Measurements from ENCODE around the gene CHST11. TPM values are rescaled to one million over a fixed set of nuclear protein-coding genes. Genes with fewer than 3 reads are reported as not detected.

The CHST11 gene
- total RNA-seq, 2 donors from 2014 or later = 4.6 to 14.5 TPM

GRCh38 chr12:104434129-104434528 is 22.6 kb upstream of the CHST11 start:
- TF ChIP-seq, protein P1, sequence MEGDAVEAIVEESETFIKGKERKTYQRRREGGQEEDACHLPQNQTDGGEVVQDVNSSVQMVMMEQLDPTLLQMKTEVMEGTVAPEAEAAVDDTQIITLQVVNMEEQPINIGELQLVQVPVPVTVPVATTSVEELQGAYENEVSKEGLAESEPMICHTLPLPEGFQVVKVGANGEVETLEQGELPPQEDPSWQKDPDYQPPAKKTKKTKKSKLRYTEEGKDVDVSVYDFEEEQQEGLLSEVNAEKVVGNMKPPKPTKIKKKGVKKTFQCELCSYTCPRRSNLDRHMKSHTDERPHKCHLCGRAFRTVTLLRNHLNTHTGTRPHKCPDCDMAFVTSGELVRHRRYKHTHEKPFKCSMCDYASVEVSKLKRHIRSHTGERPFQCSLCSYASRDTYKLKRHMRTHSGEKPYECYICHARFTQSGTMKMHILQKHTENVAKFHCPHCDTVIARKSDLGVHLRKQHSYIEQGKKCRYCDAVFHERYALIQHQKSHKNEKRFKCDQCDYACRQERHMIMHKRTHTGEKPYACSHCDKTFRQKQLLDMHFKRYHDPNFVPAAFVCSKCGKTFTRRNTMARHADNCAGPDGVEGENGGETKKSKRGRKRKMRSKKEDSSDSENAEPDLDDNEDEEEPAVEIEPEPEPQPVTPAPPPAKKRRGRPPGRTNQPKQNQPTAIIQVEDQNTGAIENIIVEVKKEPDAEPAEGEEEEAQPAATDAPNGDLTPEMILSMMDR (IDR thresholded peaks at IDR 0.05) = no peak
- no peak for TF ChIP-seq POLR2A (IDR thresholded peaks at IDR 0.05)
- no peaks in the 10 kb centered on the region for H3K9me3 ChIP-seq
- no peak overlapping the region for H3K27ac ChIP-seq
- intact Hi-C loops (cut with DNase I) = no loop called here
- no peaks in the 10 kb centered on the region for H3K4me1 ChIP-seq
- no peak overlapping the region for H3K4me3 ChIP-seq
- DNase-seq = no peak
- 80 to 94% methylated on average over 1 of the region's 1 CpG for WGBS, 2 donors
- no peaks in the 10 kb centered on the region for H3K36me3 ChIP-seq (replicated peaks in 1 of 2; ENCODE audit: insufficient read depth in 1 of 2, low read depth in 2 of 2)
- ATAC-seq = no peak
- H3K27me3 ChIP-seq = no peaks in the 10 kb centered on the region

- no peak for TF ChIP-seq POLR2A (IDR thresholded peaks at IDR 0.05)
- TF ChIP-seq, protein P1 (IDR thresholded peaks at IDR 0.05) = no peak
- Histone ChIP-seq H3K9me3 (no peaks in the 10 kb centered on the region), H3K27me3 (no peaks in the 10 kb centered on the region), H3K4me3 (no peak overlapping the region), H3K27ac (no peak overlapping the region), H3K4me1 (no peaks in the 10 kb centered on the region), H3K36me3 (replicated peaks in 1 of 2; ENCODE audit: insufficient read depth in 1 of 2, low read depth in 2 of 2) (no peaks in the 10 kb centered on the region)
- ATAC-seq (no peak), DNase-seq (no peak)
- 61 to 72% methylated on average over 4 of the region's 4 CpGs for WGBS, 2 donors
- intact Hi-C loops (cut with DNase I) = no loop called here
Observed at GRCh38 chr12:104435175-104435574, 21.6 kb upstream of the CHST11 start.

DNA sequence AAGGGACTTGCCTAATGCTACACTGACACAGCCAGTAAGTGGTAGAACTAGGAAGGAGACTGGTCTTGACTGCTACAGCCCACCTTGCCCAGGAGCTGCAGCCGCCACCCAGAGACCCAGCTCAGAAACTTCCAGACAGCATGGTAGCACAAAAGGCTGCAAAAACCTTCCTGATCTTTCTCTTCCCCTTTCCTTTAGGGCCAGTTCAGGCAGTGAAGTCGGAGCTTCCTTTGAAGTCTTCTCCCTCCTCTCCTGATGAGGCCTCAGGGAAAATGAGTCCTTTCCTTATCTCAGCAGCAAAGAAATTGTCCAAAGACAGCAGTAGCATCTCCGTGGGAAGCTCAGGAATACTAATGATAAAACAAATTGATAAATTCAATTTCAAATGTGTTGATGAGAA is 21.0 kb upstream of the CHST11 start:
- no peaks in the 10 kb centered on the region for H3K9me3 ChIP-seq
- H3K36me3 ChIP-seq (replicated peaks in 1 of 2; ENCODE audit: insufficient read depth in 1 of 2, low read depth in 2 of 2) = no peaks in the 10 kb centered on the region
- H3K27me3 ChIP-seq = no peaks in the 10 kb centered on the region
- intact Hi-C loops (cut with DNase I) = no loop called here
- no peak overlapping the region for H3K27ac ChIP-seq
- DNase-seq = no peak
- no peak for ATAC-seq
- H3K4me1 ChIP-seq = no peaks in the 10 kb centered on the region
- whole genome bisulfite sequencing, 2 donors = 65 to 70% methylated on average over 3 of the region's 3 CpGs
- H3K4me3 ChIP-seq = no peak overlapping the region
- no peak for TF ChIP-seq POLR2A (IDR thresholded peaks at IDR 0.05)
- TF ChIP-seq, protein P1 (IDR thresholded peaks at IDR 0.05) = no peak

GRCh38 chr12:104436790-104437189 is 20.0 kb upstream of the CHST11 start:
- H3K9me3 ChIP-seq = no peaks in the 10 kb centered on the region
- WGBS, 2 donors = 81 to 87% methylated on average over 8 of the region's 8 CpGs
- H3K27ac ChIP-seq = no peak overlapping the region
- no peak for DNase-seq
- ATAC-seq = no peak
- no peaks in the 10 kb centered on the region for H3K36me3 ChIP-seq (replicated peaks in 1 of 2; ENCODE audit: insufficient read depth in 1 of 2, low read depth in 2 of 2)
- H3K27me3 ChIP-seq = no peaks in the 10 kb centered on the region
- no peaks in the 10 kb centered on the region for H3K4me1 ChIP-seq
- intact Hi-C loops (cut with DNase I) = no loop called here
- no peak for TF ChIP-seq POLR2A (IDR thresholded peaks at IDR 0.05)
- TF ChIP-seq, protein P1 (IDR thresholded peaks at IDR 0.05) = no peak
- H3K4me3 ChIP-seq = no peak overlapping the region

DNA sequence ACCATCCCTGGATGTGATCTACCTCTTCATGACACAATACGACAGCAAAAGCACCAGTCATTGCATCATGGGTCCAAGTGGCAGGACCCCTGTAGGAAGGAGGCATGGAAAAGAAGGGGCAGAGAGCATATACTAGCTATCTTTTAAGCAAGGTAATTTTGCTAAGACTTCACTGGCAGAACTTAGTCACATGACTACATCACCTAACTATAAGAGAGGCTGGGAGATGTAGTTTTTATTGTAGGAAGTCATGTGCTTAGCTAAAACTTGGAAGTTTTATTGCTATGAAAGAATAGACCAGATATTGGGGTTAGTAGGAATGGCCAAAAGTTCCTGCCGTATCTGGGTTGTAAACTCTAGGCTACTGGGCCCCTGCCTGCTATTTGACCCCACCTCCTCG is 18.6 kb upstream of the CHST11 start:
- H3K36me3 ChIP-seq (replicated peaks in 1 of 2; ENCODE audit: insufficient read depth in 1 of 2, low read depth in 2 of 2) = no peaks in the 10 kb centered on the region
- DNase-seq (no peak), ATAC-seq (no peak)
- H3K4me1 ChIP-seq = no peaks in the 10 kb centered on the region
- no peak overlapping the region for H3K4me3 ChIP-seq
- H3K27me3 ChIP-seq = no peaks in the 10 kb centered on the region
- H3K27ac ChIP-seq = no peak overlapping the region
- no peaks in the 10 kb centered on the region for H3K9me3 ChIP-seq
- intact Hi-C loops (cut with DNase I) = no loop called here
- 89 to 92% methylated on average over 3 of the region's 3 CpGs for WGBS, 2 donors
- TF ChIP-seq, protein P1 (IDR thresholded peaks at IDR 0.05) = no peak
- no peak for TF ChIP-seq POLR2A (IDR thresholded peaks at IDR 0.05)
